ENCODE measurements around the gene CFAP46.
"Not testable (repeated sequence)": the region's sequence is repeated elsewhere in the genome, so short reads cannot be mapped to it uniquely, and the experiment has no call there.

The CFAP46 gene

DNA sequence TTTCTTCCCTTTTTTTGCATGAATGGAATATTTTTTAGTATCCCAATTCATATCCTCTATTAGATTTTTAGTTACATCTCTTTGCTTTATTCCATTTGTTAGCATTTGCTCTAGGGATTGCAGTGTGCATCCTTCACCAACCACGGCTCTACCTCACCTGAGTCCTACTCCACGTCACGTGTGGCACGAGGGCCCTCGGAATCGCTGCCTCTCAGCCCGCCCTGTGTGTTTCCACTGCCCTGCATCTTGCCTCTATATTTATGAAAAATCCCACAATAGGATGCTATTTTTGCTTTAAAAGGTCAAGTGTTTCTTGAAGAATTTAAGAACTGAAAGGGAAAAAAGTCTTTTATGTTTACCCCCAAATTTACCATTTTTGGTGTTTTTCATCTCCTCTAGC, 41.0 kb downstream of the CFAP46 start:
- in situ Hi-C loops (cut with MboI; ENCODE audit: low sequenced_read_pairs), result no loop called here

DNA sequence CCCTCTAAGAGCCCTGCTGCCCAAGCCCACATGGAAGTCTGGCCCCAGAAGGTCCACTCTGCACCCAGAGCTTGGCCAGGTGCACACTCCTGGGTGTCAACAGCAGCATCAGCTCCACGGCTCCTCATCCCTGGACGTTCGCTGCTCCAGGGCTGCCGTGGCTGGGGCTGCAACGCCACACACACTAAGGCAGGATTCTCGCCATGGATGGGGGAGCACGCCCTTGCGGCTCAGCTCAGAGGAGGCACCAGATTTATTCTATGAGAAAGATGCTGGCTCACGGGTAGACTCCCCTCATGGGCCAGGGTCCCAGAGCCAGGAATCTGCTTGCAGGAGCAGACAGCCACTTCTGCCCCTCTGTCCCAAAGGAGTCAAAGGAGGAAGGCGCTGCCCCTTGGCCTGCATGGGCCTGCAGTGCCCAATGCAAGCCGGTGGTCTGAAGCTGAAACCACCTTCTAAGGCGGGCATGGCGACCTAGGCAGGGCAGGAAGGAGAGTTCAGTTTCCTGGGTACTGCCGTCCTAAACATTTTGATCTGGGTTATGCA, 42.1 kb downstream of the CFAP46 start:
- in situ Hi-C loops (cut with MboI; ENCODE audit: low sequenced_read_pairs), result no loop called here

DNA sequence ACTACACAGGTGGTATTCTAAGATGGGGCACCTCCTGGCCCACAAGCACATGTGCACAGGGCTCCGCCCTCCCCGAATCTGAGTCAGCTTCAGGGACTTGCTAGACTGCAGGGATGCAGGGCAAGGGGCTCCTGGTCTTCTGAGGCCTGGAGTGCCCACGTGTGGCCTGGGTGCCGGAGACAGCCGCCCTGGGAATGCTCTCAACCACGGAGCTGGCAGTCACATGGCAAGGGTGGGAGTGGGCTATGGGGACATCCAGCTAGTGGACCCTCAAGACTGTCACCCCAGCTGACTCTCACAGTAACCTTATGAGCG, 42.7 kb downstream of the CFAP46 start:
- in situ Hi-C loops (cut with MboI; ENCODE audit: low sequenced_read_pairs), result no loop called here

DNA sequence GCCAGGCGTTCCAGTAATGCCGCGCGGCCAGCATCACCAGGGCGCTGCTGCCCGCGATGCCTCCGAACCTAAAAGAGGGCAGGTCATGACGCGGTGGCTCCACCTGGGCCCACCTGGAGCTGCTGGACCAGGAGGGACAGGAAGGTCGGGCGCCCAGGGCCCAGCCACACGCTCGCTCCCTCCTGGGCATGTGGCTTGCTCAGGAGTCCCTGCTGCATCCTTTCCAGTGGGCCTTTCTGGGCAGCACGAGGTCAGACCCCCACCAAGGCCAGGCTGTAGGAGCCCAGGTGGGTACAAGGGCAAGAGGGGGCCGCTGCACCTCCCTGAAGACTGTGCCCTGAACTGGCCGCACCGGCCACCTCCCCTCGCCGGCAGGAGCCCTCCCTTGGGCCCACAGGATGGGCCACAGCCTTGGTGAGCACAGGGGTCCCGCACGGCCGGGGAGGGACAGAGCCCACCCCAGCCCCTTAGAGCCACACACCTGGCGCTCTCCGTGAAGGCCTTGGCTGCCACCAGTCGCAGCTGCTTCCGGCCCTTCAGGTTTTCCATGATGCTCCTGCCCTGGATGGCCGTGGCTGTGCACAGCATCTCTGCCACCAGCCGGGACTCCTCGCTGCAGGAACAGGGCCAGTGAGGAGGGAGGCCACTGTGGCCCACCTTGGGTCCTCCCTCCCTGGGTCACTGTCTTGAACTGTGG, 43.2 kb downstream of the CFAP46 start:
- in situ Hi-C loops (cut with MboI; ENCODE audit: low sequenced_read_pairs), result no loop called here

DNA sequence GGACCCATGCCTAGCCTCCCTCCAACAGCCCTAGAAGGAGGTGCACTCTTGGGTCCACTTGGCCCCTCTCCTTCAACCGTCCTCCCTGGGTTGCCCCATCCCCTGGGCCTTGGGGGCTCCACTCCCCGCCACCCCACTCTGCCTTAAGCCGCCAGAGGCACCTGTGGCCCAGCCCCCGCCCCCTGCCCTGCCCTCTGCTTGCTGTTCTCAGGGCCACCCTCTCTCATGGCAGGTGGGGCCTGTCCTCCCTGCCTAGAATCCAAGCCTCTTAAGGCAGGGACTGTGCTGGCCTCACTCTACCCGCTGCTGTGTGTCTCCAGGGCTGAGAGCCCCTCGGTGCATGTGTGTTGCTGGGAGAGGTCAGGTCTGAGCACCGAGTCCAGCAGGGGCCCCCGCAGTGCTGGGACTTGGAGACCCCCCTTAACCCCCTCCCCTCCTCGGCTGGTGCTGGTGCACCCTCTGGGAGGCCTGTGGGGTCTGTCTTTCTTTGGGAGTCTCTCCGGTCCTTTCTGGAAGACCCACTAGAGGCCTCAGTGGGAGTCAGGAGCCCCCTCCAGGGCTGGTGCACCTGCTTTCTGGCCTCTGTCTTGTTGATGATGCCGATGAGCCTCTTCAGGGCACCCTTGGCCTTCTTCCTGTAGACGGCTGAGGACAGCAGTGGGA, 43.8 kb downstream of the CFAP46 start:
- in situ Hi-C loops (cut with MboI; ENCODE audit: low sequenced_read_pairs), result no loop called here

DNA sequence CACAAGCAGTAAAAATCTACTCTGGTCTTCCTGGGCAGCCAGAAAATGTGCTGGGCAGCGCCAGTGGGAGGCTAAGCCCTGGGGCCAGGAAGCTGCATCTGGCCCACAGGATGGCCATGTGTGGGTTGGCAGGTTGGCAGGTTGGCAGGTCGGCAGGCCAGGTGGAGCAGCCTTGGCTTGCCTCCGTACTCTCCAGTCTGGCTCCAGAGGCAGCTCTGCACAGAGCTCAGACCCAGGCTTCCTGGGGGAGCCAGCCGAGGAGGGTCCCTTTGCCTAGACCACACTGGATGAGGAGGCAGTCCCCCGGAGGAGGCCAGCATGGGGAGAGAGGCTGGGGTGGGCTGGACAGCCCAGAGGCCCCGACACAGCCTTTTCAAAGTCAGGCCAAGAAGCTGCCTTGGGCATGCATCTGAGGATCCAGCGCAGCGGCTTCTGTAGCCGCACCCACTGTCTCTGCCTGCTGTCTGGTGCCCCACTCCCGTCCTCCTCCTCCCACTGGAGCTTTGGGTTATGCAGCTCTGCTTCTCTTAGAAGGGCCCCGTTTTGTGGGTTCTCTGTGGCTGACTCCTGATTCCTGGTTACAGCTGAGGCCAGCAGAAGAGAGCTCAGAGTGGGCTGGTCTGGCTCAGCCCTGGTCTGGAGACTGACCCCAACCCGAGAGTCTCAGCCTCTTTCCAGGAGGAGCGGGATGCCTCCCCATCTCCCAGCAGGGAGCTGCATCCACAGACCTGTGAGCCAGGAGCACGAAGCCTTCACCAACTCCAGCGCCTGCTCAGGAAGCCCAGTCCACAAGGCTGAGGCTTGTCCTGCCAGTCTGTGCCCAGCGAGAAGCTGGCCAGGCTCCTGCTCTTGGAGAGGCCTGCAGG, 44.6 kb downstream of the CFAP46 start:
- in situ Hi-C loops (cut with MboI; ENCODE audit: low sequenced_read_pairs), result no loop called here

DNA sequence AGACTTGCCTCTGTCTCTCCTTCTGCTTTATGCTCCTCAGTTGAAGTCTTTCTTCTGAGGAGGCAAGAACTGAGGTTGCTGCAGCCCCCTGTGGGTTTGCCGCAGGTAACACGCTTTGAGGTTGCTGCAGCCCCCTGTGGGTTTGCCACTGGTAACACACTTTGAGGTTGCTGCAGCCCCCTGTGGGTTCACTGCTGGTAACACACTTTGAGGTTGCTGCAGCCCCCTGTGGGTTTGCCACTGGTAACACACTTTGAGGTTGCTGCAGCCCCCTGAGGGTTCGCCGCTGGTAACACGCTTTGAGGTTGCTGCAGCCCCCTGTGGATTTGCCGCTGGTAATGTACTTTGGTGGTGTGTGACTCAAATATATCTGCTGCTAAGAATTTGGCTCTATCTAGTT, 48.6 kb downstream of the CFAP46 start:
- in situ Hi-C loops (cut with MboI; ENCODE audit: low sequenced_read_pairs), result not testable (repeated sequence)

DNA sequence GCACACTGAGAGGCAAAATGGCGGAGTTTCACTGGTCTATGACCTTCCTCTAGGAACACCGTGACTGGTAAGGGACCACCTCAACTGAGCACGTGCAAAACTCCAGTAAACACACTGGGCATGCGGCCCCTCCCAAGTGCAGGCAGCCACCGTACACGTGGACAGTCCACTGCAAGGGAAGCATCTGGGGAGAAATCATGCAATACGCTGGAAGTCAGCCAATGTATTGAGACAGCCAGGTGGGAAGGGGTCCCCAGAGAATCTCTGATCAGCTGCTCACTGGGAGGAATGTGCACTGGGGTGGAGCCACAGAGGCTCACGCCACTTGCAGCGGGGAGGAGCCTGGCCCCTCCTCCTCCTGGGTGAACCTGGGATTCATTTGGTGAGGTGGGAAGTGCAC, 49.3 kb downstream of the CFAP46 start:
- in situ Hi-C loops (cut with MboI; ENCODE audit: low sequenced_read_pairs), result no loop called here

DNA sequence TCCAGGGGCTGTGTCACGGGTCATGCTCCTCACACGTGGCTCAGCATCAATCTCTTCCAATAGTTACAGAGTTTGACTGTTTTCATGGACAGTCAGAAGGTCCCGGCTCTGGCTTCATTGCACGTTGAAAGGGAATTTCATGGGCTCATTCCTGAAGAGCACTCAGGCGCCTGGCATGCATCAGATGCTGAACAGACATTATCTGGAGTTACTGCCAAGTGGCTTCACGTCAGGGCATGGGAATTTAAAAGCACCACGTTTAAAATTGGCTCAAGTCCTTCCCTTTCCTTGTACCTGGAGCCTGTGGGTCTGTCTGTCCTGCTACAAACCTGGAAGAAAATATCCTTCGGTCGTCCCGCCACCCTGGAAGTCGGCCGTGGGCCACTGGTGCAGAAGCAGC, 50.4 kb downstream of the CFAP46 start:
- in situ Hi-C loops (cut with MboI; ENCODE audit: low sequenced_read_pairs), result no loop called here

DNA sequence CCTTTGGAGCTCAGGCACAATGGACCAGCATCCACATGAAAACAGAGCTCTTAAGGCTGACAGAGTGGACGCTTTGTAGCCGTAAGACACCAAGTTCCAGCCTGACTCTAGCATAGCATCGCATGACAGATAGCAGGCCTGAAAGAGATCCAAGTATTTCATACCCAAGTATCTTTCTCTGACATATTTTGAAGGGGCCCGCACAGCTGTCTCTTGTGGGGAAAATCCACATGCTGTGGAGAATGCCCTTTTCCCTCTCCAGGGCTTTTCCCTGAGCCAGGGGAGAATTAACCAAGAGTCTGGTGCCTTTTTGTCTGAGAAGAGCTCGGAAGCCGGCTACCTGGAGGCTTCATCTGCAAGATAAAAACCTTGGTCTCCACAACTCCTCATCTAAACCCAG, 51.0 kb downstream of the CFAP46 start:
- in situ Hi-C loops (cut with MboI; ENCODE audit: low sequenced_read_pairs), result no loop called here

DNA sequence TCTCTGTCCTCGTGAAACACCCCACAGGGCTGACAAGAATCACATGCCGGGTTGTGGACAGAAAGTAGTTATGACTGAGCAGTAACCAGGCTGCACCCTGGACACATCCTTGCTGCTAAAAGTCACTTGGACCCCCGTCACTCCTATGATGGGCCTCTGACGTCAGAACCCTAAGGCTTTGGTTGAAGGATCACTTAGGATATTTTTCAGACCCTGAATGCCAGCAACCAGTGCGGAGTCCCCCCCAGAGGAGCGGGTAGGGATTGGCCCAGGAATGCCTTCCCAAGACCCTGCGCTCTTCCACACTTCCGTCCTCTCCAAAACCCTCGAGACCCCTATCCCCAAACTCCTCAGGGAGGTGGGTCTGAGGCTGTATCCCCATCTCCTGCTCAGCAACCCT, 52.1 kb downstream of the CFAP46 start:
- in situ Hi-C loops (cut with MboI; ENCODE audit: low sequenced_read_pairs), result no loop called here

DNA sequence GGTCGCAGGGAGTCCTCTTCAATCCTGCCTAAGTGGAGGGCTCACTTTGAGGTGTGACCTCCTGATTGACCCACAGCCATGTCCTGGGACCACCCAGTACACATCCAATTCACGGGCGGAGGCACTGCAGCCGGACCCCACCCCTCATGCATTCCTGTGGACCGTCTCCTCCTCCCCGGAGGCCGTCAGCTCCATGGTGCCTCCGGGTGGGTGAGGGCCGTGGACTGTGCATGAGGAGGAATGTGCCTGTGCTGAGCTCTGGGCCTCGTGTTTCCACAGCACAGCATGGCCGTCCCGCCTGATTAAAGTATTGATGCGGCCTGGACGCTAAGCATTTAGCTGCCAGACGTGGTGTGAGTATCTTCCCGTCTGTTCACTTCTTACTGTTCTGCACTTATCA, 52.8 kb downstream of the CFAP46 start:
- in situ Hi-C loops (cut with MboI; ENCODE audit: low sequenced_read_pairs), result no loop called here

DNA sequence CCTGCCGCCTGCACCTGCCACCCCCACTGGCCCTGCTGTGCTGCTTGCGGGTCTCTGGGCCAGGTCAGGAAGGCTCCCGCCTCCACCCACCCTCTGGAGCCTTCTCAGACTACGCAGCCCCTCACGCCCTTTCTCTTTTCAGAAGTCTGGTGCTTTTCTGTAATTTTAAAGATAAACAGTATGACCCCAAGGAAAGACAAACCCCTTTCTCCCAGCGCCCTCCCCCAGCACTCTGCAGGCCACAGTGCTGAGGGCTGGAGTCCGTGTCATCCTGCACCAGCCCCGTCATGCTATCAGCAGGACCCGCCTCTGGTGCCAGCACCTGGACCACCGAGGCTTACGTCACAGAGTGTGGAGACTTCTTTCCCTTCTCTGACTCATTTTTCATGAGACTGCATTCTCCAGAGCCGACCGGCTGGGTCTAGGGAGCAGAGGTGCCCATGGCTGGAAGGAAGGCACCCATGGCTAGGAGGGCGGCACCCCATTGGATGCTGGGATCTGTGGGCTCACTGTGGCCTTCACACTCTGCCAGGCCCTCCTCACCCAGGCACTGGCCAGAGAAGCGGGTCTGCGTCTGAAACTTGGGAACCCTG, 53.4 kb downstream of the CFAP46 start:
- in situ Hi-C loops (cut with MboI; ENCODE audit: low sequenced_read_pairs), result no loop called here

DNA sequence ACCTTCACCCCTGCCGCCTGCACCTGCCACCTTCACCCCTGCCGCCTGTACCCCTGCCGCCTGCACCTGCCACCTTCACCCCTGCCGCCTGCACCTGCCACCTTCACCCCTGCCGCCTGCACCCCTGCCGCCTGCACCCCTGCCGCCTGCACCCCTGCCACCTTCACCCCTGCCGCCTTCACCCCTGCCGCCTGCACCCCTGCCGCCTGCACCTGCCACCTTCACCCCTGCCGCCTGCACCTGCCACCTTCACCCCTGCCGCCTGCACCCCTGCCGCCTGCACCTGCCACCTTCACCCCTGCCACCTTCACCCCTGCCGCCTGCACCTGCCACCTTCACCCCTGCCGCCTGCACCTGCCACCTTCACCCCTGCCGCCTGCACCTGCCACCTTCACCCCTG, 53.9 kb downstream of the CFAP46 start:
- in situ Hi-C loops (cut with MboI; ENCODE audit: low sequenced_read_pairs), result not testable (repeated sequence)

DNA sequence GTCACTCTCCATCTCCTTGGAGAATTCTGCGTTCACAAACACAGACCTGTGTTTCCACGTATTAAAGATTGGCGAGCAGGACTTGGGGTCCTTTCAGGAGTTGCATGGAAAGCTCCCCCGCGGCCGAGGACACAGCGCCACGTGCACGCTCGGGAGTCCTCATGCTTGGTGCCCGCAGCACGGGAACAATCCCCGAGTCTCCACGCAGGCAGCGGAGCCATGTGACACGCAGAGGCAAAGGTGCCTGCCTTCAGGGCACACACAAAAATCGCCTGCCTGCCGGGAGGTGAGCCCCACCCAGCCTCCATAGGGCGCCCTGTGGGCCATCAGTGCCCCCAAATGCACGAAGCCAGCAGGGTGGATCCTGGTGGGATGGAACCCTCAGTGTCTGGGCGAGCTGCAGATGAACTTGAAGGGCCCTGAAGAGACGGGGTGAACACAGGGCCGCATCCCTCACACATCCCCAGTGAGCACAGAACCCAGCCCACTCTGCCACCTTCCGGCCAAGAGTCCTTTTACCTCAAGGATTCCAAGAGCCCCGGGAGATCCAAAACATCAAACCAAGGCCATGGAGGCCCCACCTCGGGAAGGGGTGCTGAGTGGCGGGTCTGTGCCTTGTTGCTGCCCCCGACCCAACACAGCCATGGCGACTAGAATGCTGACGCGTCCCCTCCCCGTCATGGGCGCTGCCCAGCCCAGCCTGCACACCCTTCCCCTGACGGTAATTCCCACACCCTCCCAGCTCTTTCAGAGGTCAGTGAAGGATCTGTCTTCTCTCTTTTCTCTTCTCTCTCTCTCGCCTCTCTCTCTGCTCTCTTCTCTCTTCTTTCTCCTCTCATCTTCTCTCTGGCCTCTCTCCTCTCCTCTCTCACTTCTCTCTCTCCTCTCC, 55.9 kb downstream of the CFAP46 start:
- in situ Hi-C loops (cut with MboI; ENCODE audit: low sequenced_read_pairs), result no loop called here

DNA sequence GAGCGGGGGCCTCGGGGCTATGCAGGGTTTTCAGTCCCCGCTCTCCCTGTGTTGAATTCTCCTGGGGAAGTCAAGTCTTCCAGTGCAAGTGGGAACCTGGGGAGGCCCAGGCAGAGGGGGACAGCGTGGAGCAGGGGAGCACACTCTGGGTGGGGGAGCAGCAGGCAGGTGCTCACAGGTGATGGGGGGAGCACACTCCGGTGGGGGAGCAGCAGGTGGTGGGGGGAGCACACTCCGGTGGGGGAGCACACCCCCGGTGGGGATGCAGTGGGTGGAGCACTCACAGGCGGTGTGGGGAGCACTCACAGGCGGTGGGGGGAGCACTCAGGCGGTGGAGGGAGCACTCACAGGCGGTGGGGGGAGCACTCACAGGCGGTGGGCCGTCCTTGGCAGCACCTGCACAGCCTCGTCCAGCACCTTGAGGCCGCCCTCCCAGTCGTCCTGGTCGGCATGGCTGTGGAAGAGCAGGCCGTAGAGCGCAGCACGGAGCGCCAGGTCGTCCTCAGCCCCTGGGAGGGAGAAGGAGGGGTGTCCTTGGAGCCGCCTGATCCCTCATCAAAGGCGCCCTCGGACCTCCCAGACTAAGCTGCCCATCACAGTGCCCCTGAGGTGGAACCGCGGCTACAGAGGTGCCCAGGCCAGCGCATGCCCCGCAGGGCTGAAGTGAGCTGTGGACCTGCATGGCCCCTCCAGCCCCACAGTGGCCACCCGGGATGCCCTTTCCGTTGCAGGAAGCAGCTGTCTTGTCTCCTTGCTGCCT, 56.7 kb downstream of the CFAP46 start:
- in situ Hi-C loops (cut with MboI; ENCODE audit: low sequenced_read_pairs), result no loop called here

DNA sequence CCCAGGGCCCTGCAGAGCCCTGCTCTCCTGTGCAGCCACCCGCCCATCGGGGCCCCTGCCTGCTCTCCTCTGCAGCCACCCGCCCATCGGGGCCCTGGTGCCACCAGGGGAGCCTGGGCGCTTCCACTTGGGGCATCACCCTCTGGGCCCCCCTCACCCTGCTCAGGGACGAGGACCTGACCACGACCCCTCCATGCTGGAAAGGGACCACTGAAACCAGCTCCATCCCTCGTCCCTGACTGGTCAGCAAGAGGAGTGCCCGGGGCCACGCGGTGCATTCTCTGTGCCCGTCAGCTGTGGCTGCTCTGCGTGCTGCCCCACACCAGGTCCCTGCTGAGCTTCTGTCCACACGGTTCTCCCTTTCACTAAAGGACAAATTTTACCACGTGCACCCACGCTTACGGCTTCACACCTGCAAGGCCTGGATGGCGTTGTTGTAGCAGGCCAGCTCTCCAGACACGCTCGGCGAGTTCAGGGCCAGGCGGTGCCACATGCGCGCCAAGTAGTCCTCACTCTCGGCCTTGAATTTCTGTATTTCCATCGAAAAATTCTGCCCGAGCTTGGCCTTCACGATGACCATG, 57.6 kb downstream of the CFAP46 start:
- in situ Hi-C loops (cut with MboI; ENCODE audit: low sequenced_read_pairs), result no loop called here

DNA sequence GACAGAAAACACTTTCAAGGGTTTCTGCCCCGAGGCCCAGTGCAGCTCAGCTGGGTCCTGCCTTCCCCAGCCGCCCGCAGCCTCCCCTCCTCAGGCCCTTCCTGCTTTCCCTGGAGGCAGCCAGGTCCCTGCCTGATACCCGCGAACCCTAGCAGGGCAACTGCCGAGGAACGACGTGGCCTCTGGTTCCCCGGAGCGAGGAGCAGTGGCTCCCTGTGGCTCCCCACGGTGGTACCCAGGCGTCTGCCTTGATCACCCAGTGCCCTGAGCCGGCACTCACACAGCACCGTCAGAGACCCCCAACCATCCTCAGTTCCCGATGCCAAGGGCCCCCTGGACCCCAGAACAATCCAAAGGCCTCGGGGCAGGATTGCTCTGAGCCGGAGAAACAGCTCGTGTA, 58.3 kb downstream of the CFAP46 start:
- in situ Hi-C loops (cut with MboI; ENCODE audit: low sequenced_read_pairs), result no loop called here

DNA sequence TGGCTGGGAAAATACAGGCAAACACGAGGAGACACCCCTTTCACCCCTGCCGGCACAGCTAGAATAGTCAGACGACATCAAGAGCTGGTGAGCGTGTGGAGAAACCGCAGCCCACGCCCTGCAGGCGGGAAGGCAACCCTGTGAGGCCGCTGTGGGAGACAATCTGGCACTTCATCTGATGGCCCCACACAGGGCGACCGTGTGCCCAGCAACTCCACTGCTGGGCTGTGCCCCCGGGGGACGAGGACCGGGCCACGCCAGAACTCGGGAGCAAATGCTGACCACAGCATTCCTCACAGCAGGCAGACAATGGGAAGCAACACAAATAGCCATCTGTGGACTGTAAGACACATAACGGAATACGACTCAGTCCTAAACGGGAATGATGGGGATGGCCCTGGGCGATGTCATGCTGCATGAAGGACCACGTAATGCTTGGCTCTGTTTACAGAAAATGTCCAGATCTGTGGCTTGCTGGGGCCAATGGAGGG, 58.9 kb downstream of the CFAP46 start:
- in situ Hi-C loops (cut with MboI; ENCODE audit: low sequenced_read_pairs), result no loop called here
